GM12878 (cell line): ENCODE measurements around the gene MBD2. TPM values are rescaled to one million over a fixed set of nuclear protein-coding genes. Genes with fewer than 3 reads are reported as not detected.

Experiments used
- ATAC-seq: fragments of 200-7000 bp; cut with Tn5 transposase; 3 replicates; pipeline ENCODE4 v1.9.1; 2020; ENCODE audit warnings: mild to moderate bottlenecking, moderate library complexity
- BruUV-seq: library from RNA; stranded (reverse); fragments of 400-500 nt; replicated peaks from 2 replicates; lab custom pipeline; 2021; lab: Mats Ljungman, UMichigan
- CTCF ChIA-PET: fragments of 300-600 bp; sonication (Branson Sonifier 250); formaldehyde crosslinking; extraction: SDS; loops from one replicate; lab custom pipeline; 2021; ENCODE audit warnings: inconsistent platforms; lab: Yijun Ruan, JAX
- POLR2A ChIA-PET: fragments of 350-600 bp; formaldehyde crosslinking; extraction: SDS; loops from one replicate; lab custom pipeline; 2021; ENCODE audit warnings: inconsistent platforms; lab: Charles Lee
- RAD21 ChIA-PET: fragments of 300-600 bp; sonication (Branson Sonifier 250); formaldehyde crosslinking; loops from one replicate; lab custom pipeline; 2023; ENCODE audit warnings: antibody characterized with exemption; ENCODE audit not compliant: unreplicated experiment; lab: Charles Lee
- SMC1A ChIA-PET: fragments of 300-600 bp; sonication (Branson Sonifier 250); formaldehyde crosslinking; loops from one replicate; lab custom pipeline; 2023; ENCODE audit not compliant: unreplicated experiment, uncharacterized antibody; lab: Charles Lee
- DNase-seq: peaks from one replicate; pipeline ENCODE4 v3.0.0-alpha.2; 2011; ENCODE audit warnings: low read depth, low spot score
- FAIRE-seq: peaks from 3 replicates; lab custom pipeline; 2011; peaks lifted over from hg19 to GRCh38; lab: Jason Lieb, UNC
- H2AFZ ChIP-seq: 2 replicates; pipeline ENCODE4 v1.6.0; 2011; ENCODE audit warnings: low read depth, low read length, control low read depth; ENCODE audit not compliant: control insufficient read depth
- H3K27ac ChIP-seq: 2 replicates; pipeline ENCODE4 v1.5.1; 2011; ENCODE audit warnings: control low read depth; ENCODE audit not compliant: control insufficient read depth, insufficient read depth
- H3K27me3 ChIP-seq, 2 experiments: replicated peaks in 1 of 2; 2 replicates each; pipeline versions ENCODE4 v1.6.0 to v1.6.1; 2011; ENCODE audit warnings: low read length in 1 of 2; ENCODE audit not compliant: control insufficient read depth in 2 of 2, insufficient read depth in 2 of 2
- H3K36me3 ChIP-seq, 2 experiments: 2 replicates each; pipeline ENCODE4 v1.5.1; 2011; ENCODE audit warnings: low read length in 1 of 2; ENCODE audit not compliant: control insufficient read depth in 2 of 2, insufficient read depth in 2 of 2
- H3K4me1 ChIP-seq: 2 replicates; pipeline ENCODE4 v1.6.1; 2011; ENCODE audit warnings: mild to moderate bottlenecking, low read length, moderate library complexity, mixed read lengths; ENCODE audit not compliant: control insufficient read depth, insufficient read depth
- H3K4me2 ChIP-seq: 2 replicates; pipeline ENCODE4 v1.6.0; 2011; ENCODE audit warnings: control low read depth; ENCODE audit not compliant: control insufficient read depth, insufficient read depth
- H3K4me3 ChIP-seq: fragments of 200-600 bp; sonication (generic); 2 replicates; pipeline ENCODE4 v1.5.1; 2016
- H3K79me2 ChIP-seq: 2 replicates; pipeline ENCODE4 v1.6.0; 2011; ENCODE audit warnings: low read length; ENCODE audit not compliant: control insufficient read depth, insufficient read depth
- H3K9ac ChIP-seq: 2 replicates; pipeline ENCODE4 v1.8.0; 2011; ENCODE audit warnings: low read length, control low read depth, mixed read lengths; ENCODE audit not compliant: control insufficient read depth, insufficient read depth
- H3K9me3 ChIP-seq: replicated peaks from 3 replicates; pipeline ENCODE4 v1.5.1; 2011; ENCODE audit warnings: mild to moderate bottlenecking, low read length; ENCODE audit not compliant: control insufficient read depth, insufficient read depth
- H4K20me1 ChIP-seq: 2 replicates; pipeline ENCODE4 v1.6.0; 2011; ENCODE audit not compliant: control insufficient read depth, insufficient read depth
- CUX1 ChIP-seq: IDR thresholded peaks from 2 replicates; pipeline ENCODE4 v1.6.1; 2012; ENCODE audit warnings: improper control_type of control experiment, low read depth, low read length; ENCODE audit not compliant: insufficient replicate concordance
- IRF4 ChIP-seq: IDR thresholded peaks from 2 replicates; pipeline ENCODE4 v1.6.1; 2011; ENCODE audit warnings: low read depth, low read length
- JUNB ChIP-seq: IDR thresholded peaks from 2 replicates; pipeline ENCODE4 v1.6.1; 2016; ENCODE audit warnings: antibody characterized with exemption, mild to moderate bottlenecking
- MAX ChIP-seq: IDR thresholded peaks from 2 replicates; pipeline ENCODE4 v1.6.1; 2012; ENCODE audit warnings: low read depth, low read length, improper control_type of control experiment
- MEF2B ChIP-seq: fragments of 450-650 bp; IDR thresholded peaks from 2 replicates; pipeline ENCODE4 v1.6.1; 2018; ENCODE audit warnings: mild to moderate bottlenecking, moderate library complexity; ENCODE audit not compliant: partially characterized antibody, poor library complexity, severe bottlenecking
- MTA2 ChIP-seq: fragments of 450-650 bp; IDR thresholded peaks from 2 replicates; pipeline ENCODE4 v1.6.1; 2016; ENCODE audit warnings: low read depth, mild to moderate bottlenecking, moderate library complexity
- MYC ChIP-seq: IDR thresholded peaks from 2 replicates; pipeline ENCODE4 v1.6.1; 2011; ENCODE audit warnings: mild to moderate bottlenecking, low read length, moderate library complexity, inconsistent platforms; ENCODE audit not compliant: insufficient read depth, insufficient replicate concordance, insufficient read length, severe bottlenecking
- PKNOX1 ChIP-seq: fragments of 450-650 bp; IDR thresholded peaks from 2 replicates; pipeline ENCODE4 v1.6.1; 2016; ENCODE audit warnings: mild to moderate bottlenecking
- RB1 ChIP-seq: fragments of 450-650 bp; formaldehyde crosslinking; IDR thresholded peaks from 2 replicates; pipeline ENCODE4 v1.6.1; 2017; ENCODE audit warnings: mild to moderate bottlenecking, borderline replicate concordance
- RUNX3 ChIP-seq: IDR thresholded peaks from 2 replicates; pipeline ENCODE4 v1.6.1; 2012; ENCODE audit warnings: low read length, inconsistent platforms
- ZBTB40 ChIP-seq: fragments of 450-650 bp; IDR thresholded peaks from 2 replicates; pipeline ENCODE4 v1.6.1; 2016; ENCODE audit warnings: mild to moderate bottlenecking, moderate library complexity, borderline replicate concordance
- ZNF274 ChIP-seq: IDR thresholded peaks from one replicate; pipeline ENCODE4 v1.8.0; 2011; ENCODE audit not compliant: insufficient read length, insufficient read depth
- WGBS: methylation state at CpG from one replicate; pipeline ENCODE4 v1.1.6; 2016; ENCODE audit warnings: low lambda C conversion rate; ENCODE audit not compliant: insufficient replicate concordance, insufficient coverage; ENCODE audit errors: missing lambda C conversion rate; 5-methylcytosine and 5-hydroxymethylcytosine counted together
- in situ Hi-C: fragments of 300-500 bp; cut with MboI; formaldehyde crosslinking; loops from 9 replicates; pipeline ENCODE4 v1.14.3; 2018; ENCODE audit warnings: mixed read lengths
- intact Hi-C: fragments of 100-400 bp; cut with micrococcal nuclease; formaldehyde crosslinking; loops from one replicate; pipeline ENCODE4 v1.14.2; 2022; ENCODE audit not compliant: unreplicated experiment
- polyA plus RNA-seq, 11 experiments: library from polyadenylated mRNA; depleted of rRNA in 4 of 11; unstranded in 6 of 11; stranded (reverse) in 5 of 11; fragments of >200 nt; fragmentation: Nextera tagmentation in 4 of 11; fragmentation: Illumina TruSeq in 1 of 11; extraction: Ambion mirVana in 4 of 11; extraction: Trizol in 1 of 11; gene quantifications; 1 replicate in 1 of 11; 2 replicates in 10 of 11; pipeline versions ENCODE4 v1.2.1 to v1.2.3, GENCODE V29; 2011 to 2016; ENCODE audit warnings: inconsistent platforms in 2 of 11, missing spikeins in 2 of 11, low read depth in 1 of 11
- total RNA-seq, 4 experiments: library from RNA; depleted of rRNA in 3 of 4; stranded (reverse); fragments of >200 nt in 3 of 4; fragmentation: Illumina TruSeq in 1 of 4; extraction: Trizol in 1 of 4; gene quantifications; 2 replicates each; pipeline versions ENCODE4 v1.2.1 to v1.2.3, GENCODE V29; 2013 to 2021

The MBD2 gene
- total and polyA plus RNA-seq, 10 of the 15 experiments (the other 5 are each of a cell fraction or from before 2014, with no cell fraction given) = 24.1 to 276 (median 57.9) TPM

GRCh38 chr18:54220406-54220805, 4.1 kb downstream of the MBD2 start:
- WGBS = 16% methylated on average over 2 of the region's 2 CpGs
- no peak for ATAC-seq
- Histone ChIP-seq H2AFZ (no peak overlapping the region), H4K20me1 (no peaks in the 10 kb centered on the region), H3K79me2 (peaks cover 89% of the 10 kb centered on the region), H3K4me1 (peaks cover 19% of the 10 kb centered on the region), H3K9ac (peak overlapping the region; percentile 36; the same call in 1 of the 2 replicates), H3K4me2 (peak overlapping the region; percentile 88), H3K27me3 (no peaks in the 10 kb centered on the region), H3K36me3 (no peaks in the 10 kb centered on the region; a peak in 1 of 4 replicates), H3K9me3 (no peaks in the 10 kb centered on the region), H3K4me3 (peak overlapping the region; percentile 77), H3K27ac (peak overlapping the region; percentile 88)
- ChIA-PET RAD21 (interaction anchor here (1.1 to 7.3 kb wide), 8 partner anchors 11 to 1097 kb away, joined by 3 to 123 read pairs (median 4); partner anchors contain the start of gene POLI), SMC1A (interaction anchor here (1.4 to 13.3 kb wide), 7 partner anchors 10 to 72 kb away, joined by 3 to 219 read pairs (median 11); partner anchors contain the start of gene POLI), CTCF (interaction anchor here (1.2 to 6.9 kb wide), 3 partner anchors 10 to 50 kb away, joined by 3 to 97 read pairs (median 37); partner anchors contain the start of gene POLI), POLR2A (interaction anchor here (0.6 to 3.7 kb wide), 7 partner anchors 10 to 272 kb away, joined by 3 to 34 read pairs (median 5); partner anchors contain the start of gene POLI)
- BruUV-seq = TSS peak; percentile 26
- no peak for DNase-seq
- FAIRE-seq = no peak
- intact Hi-C loops (loop anchor here (10.0 kb wide), 1 partner anchor 1094 kb away; no protein-coding TSS in a partner anchor), in situ Hi-C loops (loop anchor here (5.0 to 10.0 kb wide), 2 partner anchors 42 to 134 kb away; partner anchors contain the start of genes C18orf54 and STARD6)
- TF ChIP-seq MAX = no peak
- peak; percentile 29 for TF ChIP-seq MEF2B
- 0 out of 2 replicates have a peak, but pooled peaks have one; percentile 20 for TF ChIP-seq JUNB
- no peak for TF ChIP-seq ZBTB40
- TF ChIP-seq MTA2 = 0 out of 2 replicates have a peak, but pooled peaks have one; percentile 25
- TF ChIP-seq PKNOX1 = 0 out of 2 replicates have a peak, but pooled peaks have one; percentile 29
- TF ChIP-seq RB1 = no peak
- TF ChIP-seq ZNF274 = no peak
- TF ChIP-seq IRF4 = no peak
- TF ChIP-seq CUX1 = no peak
- no peak for TF ChIP-seq MYC
- no peak for TF ChIP-seq RUNX3
